Measurements from ENCODE around the gene EEF1AKMT4. TPM values are rescaled to one million over a fixed set of nuclear protein-coding genes. Genes with fewer than 3 reads are reported as not detected.

Gene EEF1AKMT4
- total and polyA plus RNA-seq, 2 of the 4 experiments (the other 2 are of a cell fraction) = 2.9 to 3.6 TPM

GRCh38 chr3:184272269-184272668 lies 22.8 kb downstream of the EEF1AKMT4 start:
- no peaks in the 10 kb centered on the region for H3K4me1 ChIP-seq (ENCODE audit: control insufficient read depth, insufficient read depth, low read length)
- WGBS, 2 experiments (ENCODE audit: extremely low coverage in 2 of 2, insufficient read length in 1 of 2) = no CpG with 5 or more reads among the region's 1 CpG
- H3K18ac ChIP-seq (ENCODE audit: low read depth, low read length) = no peak overlapping the region
- no TSS peak for BruUV-seq (replicated peaks)
- H2BK120ac ChIP-seq (ENCODE audit: low read depth, low read length) = no peak overlapping the region
- H2AFZ ChIP-seq (replicated peaks; ENCODE audit: low read length, poor library complexity) = no peak overlapping the region
- no peak for TF ChIP-seq RFX5 (IDR thresholded peaks at IDR 0.05; ENCODE audit: low read depth, low read length)
- no peak for TF ChIP-seq POLR2A (IDR thresholded peaks at IDR 0.05; ENCODE audit: low read depth, low read length)
- no peak for TF ChIP-seq BHLHE40 (IDR thresholded peaks at IDR 0.05; ENCODE audit: low read depth, low read length)
- TF ChIP-seq, protein P1, sequence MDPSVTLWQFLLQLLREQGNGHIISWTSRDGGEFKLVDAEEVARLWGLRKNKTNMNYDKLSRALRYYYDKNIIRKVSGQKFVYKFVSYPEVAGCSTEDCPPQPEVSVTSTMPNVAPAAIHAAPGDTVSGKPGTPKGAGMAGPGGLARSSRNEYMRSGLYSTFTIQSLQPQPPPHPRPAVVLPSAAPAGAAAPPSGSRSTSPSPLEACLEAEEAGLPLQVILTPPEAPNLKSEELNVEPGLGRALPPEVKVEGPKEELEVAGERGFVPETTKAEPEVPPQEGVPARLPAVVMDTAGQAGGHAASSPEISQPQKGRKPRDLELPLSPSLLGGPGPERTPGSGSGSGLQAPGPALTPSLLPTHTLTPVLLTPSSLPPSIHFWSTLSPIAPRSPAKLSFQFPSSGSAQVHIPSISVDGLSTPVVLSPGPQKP (IDR thresholded peaks at IDR 0.05; ENCODE audit: borderline replicate concordance, low read depth, low read length) = no peak
- TF ChIP-seq MXI1 (IDR thresholded peaks at IDR 0.05; ENCODE audit: borderline replicate concordance, low read depth, low read length) = no peak
- TF ChIP-seq, protein P2, sequence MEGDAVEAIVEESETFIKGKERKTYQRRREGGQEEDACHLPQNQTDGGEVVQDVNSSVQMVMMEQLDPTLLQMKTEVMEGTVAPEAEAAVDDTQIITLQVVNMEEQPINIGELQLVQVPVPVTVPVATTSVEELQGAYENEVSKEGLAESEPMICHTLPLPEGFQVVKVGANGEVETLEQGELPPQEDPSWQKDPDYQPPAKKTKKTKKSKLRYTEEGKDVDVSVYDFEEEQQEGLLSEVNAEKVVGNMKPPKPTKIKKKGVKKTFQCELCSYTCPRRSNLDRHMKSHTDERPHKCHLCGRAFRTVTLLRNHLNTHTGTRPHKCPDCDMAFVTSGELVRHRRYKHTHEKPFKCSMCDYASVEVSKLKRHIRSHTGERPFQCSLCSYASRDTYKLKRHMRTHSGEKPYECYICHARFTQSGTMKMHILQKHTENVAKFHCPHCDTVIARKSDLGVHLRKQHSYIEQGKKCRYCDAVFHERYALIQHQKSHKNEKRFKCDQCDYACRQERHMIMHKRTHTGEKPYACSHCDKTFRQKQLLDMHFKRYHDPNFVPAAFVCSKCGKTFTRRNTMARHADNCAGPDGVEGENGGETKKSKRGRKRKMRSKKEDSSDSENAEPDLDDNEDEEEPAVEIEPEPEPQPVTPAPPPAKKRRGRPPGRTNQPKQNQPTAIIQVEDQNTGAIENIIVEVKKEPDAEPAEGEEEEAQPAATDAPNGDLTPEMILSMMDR (conservative IDR thresholded peaks at IDR 0.05; ENCODE audit: low read depth, low read length) = no peak
- TF ChIP-seq MAFK (IDR thresholded peaks at IDR 0.05; ENCODE audit: low read depth, low read length) = no peak
- TF ChIP-seq CEBPB (IDR thresholded peaks at IDR 0.05; ENCODE audit: low read depth, low read length) = no peak
- TF ChIP-seq MAZ (IDR thresholded peaks at IDR 0.05; ENCODE audit: borderline replicate concordance, low read depth, low read length) = no peak
- TF ChIP-seq FOS (IDR thresholded peaks at IDR 0.05; ENCODE audit: low read depth, low read length) = no peak
- no peak for TF ChIP-seq RAD21 (IDR thresholded peaks at IDR 0.05; ENCODE audit: low read length)
- no peak for TF ChIP-seq USF2 (IDR thresholded peaks at IDR 0.05; ENCODE audit: low read depth, low read length)
- TF ChIP-seq SMC3 (IDR thresholded peaks at IDR 0.05; ENCODE audit: low read depth, low read length) = no peak
- CTCF ChIA-PET = interaction anchor here (0.9 kb wide), 1 partner anchor 45 kb away, joined by 4 read pairs; no protein-coding TSS in a partner anchor
- no peak overlapping the region for H3K14ac ChIP-seq (replicated peaks; ENCODE audit: low read depth, low read length)
- no peak overlapping the region for H3K4me2 ChIP-seq (ENCODE audit: low read depth, low read length)
- peaks cover 3% of the 10 kb centered on the region; the same call in 1 of the 2 replicates for H3K9me1 ChIP-seq (ENCODE audit: insufficient read depth, low read length)
- H4K8ac ChIP-seq (ENCODE audit: low read depth in 2 of 2, low read length in 2 of 2) = no peak overlapping the region
- no peak overlapping the region for H3K9ac ChIP-seq (ENCODE audit: low read depth, low read length)
- H2AK9ac ChIP-seq (replicated peaks; ENCODE audit: low read depth, low read length, poor library complexity) = no peak overlapping the region
- DNase-seq = no peak
- no peaks in the 10 kb centered on the region for H3K79me1 ChIP-seq (ENCODE audit: low read depth in 1 of 2, low read length in 2 of 2)
- no peak overlapping the region for H3K56ac ChIP-seq (ENCODE audit: extremely low read depth, insufficient read depth, low read length)
- no peak overlapping the region for H3K4me3 ChIP-seq (ENCODE audit: insufficient read depth, low read depth, low read length)
- H4K5ac ChIP-seq (ENCODE audit: low read depth, low read length) = no peak overlapping the region
- intact Hi-C loops (cut with micrococcal nuclease) (no loop called here), in situ Hi-C loops (cut with MboI; ENCODE audit: low sequenced_read_pairs) (loop anchor here (25.0 kb wide), 1 partner anchor 810 kb away; no protein-coding TSS in a partner anchor), dilution Hi-C loops (cut with HindIII; ENCODE audit: low sequenced_read_pairs, unreplicated experiment) (no loop called here)
- H3K36me3 ChIP-seq (ENCODE audit: control insufficient read depth, insufficient read depth, low read length) = no peaks in the 10 kb centered on the region
- H3K27me3 ChIP-seq (ENCODE audit: control insufficient read depth, insufficient read depth, low read length) = peaks cover 42% of the 10 kb centered on the region
- H2BK15ac ChIP-seq (ENCODE audit: low read depth, low read length) = no peak overlapping the region
- H4K20me1 ChIP-seq (ENCODE audit: insufficient read depth, low read length) = no peaks in the 10 kb centered on the region
- H3K9me3 ChIP-seq (ENCODE audit: control insufficient read depth, insufficient read depth, low read length) = no peaks in the 10 kb centered on the region
- no peak overlapping the region for H4K91ac ChIP-seq (ENCODE audit: insufficient read depth, low read depth, low read length)
- H2BK20ac ChIP-seq (ENCODE audit: low read depth, low read length) = no peak overlapping the region
- H2AK5ac ChIP-seq (ENCODE audit: low read depth, low read length) = no peak overlapping the region
- no peak for ATAC-seq (ENCODE audit: low read depth)
- H3K27ac ChIP-seq (ENCODE audit: insufficient read depth, low read length) = no peak overlapping the region
- H2BK5ac ChIP-seq (ENCODE audit: low read depth, low read length, poor library complexity, severe bottlenecking) = no peak overlapping the region
- H3K23ac ChIP-seq (ENCODE audit: low read depth, low read length) = no peak overlapping the region
- H3K4ac ChIP-seq (ENCODE audit: low read depth, low read length) = no peak overlapping the region
- POLR2A ChIA-PET (ENCODE audit: unreplicated experiment) = no interaction called here

All from IMR-90 (cell line).